Suprapubic skin (tissue), 3 donors: Measurements from ENCODE around the gene UBL3.

Source experiments
- EP300 ChIP-seq: sonication (generic); formaldehyde crosslinking; IDR thresholded peaks from one replicate; pipeline ENCODE4 v1.6.1; 2017; ENCODE audit warnings: antibody characterized with exemption
- POLR2A ChIP-seq, 2 donors: fragments of 450-650 bp; IDR thresholded peaks; one replicate each; pipeline ENCODE4 v1.6.1; 2017; ENCODE audit warnings: antibody characterized with exemption in 2 of 2, mild to moderate bottlenecking in 2 of 2, moderate library complexity in 2 of 2
- TF ChIP-seq, protein P1 (sequence below), 2 donors: fragments of 200-600 bp in 1 of 2; fragments of 450-650 bp in 1 of 2; sonication (generic) in 1 of 2; IDR thresholded peaks; one replicate each; pipeline ENCODE4 v1.5.1; 2016 to 2019; ENCODE audit warnings: antibody characterized with exemption in 2 of 2, mild to moderate bottlenecking in 1 of 2, moderate library complexity in 1 of 2

- TF ChIP-seq, protein P1, sequence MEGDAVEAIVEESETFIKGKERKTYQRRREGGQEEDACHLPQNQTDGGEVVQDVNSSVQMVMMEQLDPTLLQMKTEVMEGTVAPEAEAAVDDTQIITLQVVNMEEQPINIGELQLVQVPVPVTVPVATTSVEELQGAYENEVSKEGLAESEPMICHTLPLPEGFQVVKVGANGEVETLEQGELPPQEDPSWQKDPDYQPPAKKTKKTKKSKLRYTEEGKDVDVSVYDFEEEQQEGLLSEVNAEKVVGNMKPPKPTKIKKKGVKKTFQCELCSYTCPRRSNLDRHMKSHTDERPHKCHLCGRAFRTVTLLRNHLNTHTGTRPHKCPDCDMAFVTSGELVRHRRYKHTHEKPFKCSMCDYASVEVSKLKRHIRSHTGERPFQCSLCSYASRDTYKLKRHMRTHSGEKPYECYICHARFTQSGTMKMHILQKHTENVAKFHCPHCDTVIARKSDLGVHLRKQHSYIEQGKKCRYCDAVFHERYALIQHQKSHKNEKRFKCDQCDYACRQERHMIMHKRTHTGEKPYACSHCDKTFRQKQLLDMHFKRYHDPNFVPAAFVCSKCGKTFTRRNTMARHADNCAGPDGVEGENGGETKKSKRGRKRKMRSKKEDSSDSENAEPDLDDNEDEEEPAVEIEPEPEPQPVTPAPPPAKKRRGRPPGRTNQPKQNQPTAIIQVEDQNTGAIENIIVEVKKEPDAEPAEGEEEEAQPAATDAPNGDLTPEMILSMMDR (IDR thresholded peaks at IDR 0.05): no peak
- no peak for TF ChIP-seq POLR2A (IDR thresholded peaks at IDR 0.05)
- no peak for TF ChIP-seq EP300
These were observed 39.5 kb downstream of the UBL3 start for GRCh38 chr13:29810898-29811297.
